A549 (cell line): Measurements from ENCODE around the gene PIK3CD. TPM values are rescaled to one million over a fixed set of nuclear protein-coding genes. Genes with fewer than 3 reads are reported as not detected.

ENCODE experiments used
- ATAC-seq, 2 experiments: fragments of 200-7000 bp in 1 of 2; fragments of >200 bp in 1 of 2; cut with Nextera tagmentation in 1 of 2; cut with Tn5 transposase in 1 of 2; 3 replicates each; pipeline versions ENCODE4 v1.8.0 to v1.9.1; 2018 to 2020; ENCODE audit warnings: mild to moderate bottlenecking in 1 of 2, moderate library complexity in 1 of 2
- CTCF ChIA-PET: fragments of 300-600 bp; sonication (Branson Sonifier 250); formaldehyde crosslinking; extraction: SDS; loops from one replicate; lab custom pipeline; 2021; ENCODE audit warnings: antibody characterized with exemption, inconsistent platforms; lab: Yijun Ruan, JAX
- POLR2A ChIA-PET: fragments of 350-600 bp; formaldehyde crosslinking; extraction: SDS; loops from one replicate; lab custom pipeline; 2021; ENCODE audit warnings: antibody characterized with exemption, inconsistent platforms; lab: Yijun Ruan, JAX
- DNase-seq, 2 experiments: peaks; one replicate each; pipeline versions ENCODE4 v3.0.0 to v3.0.0-alpha.2; 2011 to 2016; ENCODE audit warnings: low read depth in 1 of 2, low spot score in 1 of 2
- FAIRE-seq: peaks from 2 replicates; lab custom pipeline; 2011; peaks lifted over from hg19 to GRCh38; lab: Jason Lieb, UNC
- H3K27ac ChIP-seq, 2 experiments: fragments of >200 bp; sonication (Bioruptor Twin); formaldehyde crosslinking; 3 replicates each; pipeline ENCODE4 v1.5.1; 2016 to 2017
- H3K4me1 ChIP-seq: fragments of >200 bp; sonication (Bioruptor Twin); formaldehyde crosslinking; 3 replicates; pipeline ENCODE4 v1.6.1; 2016
- H3K4me2 ChIP-seq: fragments of >200 bp; sonication (Bioruptor Twin); formaldehyde crosslinking; 3 replicates; pipeline ENCODE4 v1.6.1; 2016
- H3K4me3 ChIP-seq: fragments of >200 bp; sonication (Bioruptor Twin); formaldehyde crosslinking; 3 replicates; pipeline ENCODE4 v1.5.1; 2016
- H3K9me3 ChIP-seq: fragments of >200 bp; sonication (Bioruptor Twin); formaldehyde crosslinking; 3 replicates; pipeline ENCODE4 v1.6.1; 2016
- CBX2 ChIP-seq: fragments of 200-600 bp; sonication (generic); IDR thresholded peaks from 2 replicates; pipeline ENCODE4 v1.6.1; 2016; ENCODE audit warnings: low read depth, mild to moderate bottlenecking, borderline replicate concordance
- CHD2 ChIP-seq: fragments of 150-350 bp; IDR thresholded peaks from 2 replicates; pipeline ENCODE4 v1.6.1; 2014; ENCODE audit warnings: low read length; ENCODE audit not compliant: partially characterized antibody
- CHD4 ChIP-seq: fragments of 200-600 bp; sonication (generic); IDR thresholded peaks from 2 replicates; pipeline ENCODE4 v1.6.1; 2016; ENCODE audit warnings: antibody characterized with exemption, mild to moderate bottlenecking, borderline replicate concordance
- E2F6 ChIP-seq: IDR thresholded peaks from 2 replicates; pipeline ENCODE4 v1.6.1; 2012; ENCODE audit warnings: low read depth, borderline replicate concordance
- EHMT2 ChIP-seq: fragments of 200-600 bp; sonication (generic); IDR thresholded peaks from 2 replicates; pipeline ENCODE4 v1.6.1; 2016; ENCODE audit warnings: antibody characterized with exemption, low read depth, mild to moderate bottlenecking, moderate library complexity
- ELK1 ChIP-seq: fragments of 150-350 bp; IDR thresholded peaks from 2 replicates; pipeline ENCODE4 v1.6.1; 2014; ENCODE audit warnings: low read depth, mild to moderate bottlenecking, low read length
- HES2 ChIP-seq: fragments of >200 bp; sonication (Bioruptor Twin); formaldehyde crosslinking; IDR thresholded peaks from 2 replicates; pipeline ENCODE4 v1.6.1; 2016
- HOXB13 ChIP-seq: fragments of 250-450 bp; sonication (Bioruptor Pico); IDR thresholded peaks from 2 replicates; pipeline ENCODE4 v1.5.0; 2020; ENCODE audit warnings: low read depth, mild to moderate bottlenecking, moderate library complexity
- KDM5A ChIP-seq: fragments of 200-600 bp; sonication (generic); IDR thresholded peaks from 2 replicates; pipeline ENCODE4 v1.6.1; 2016; ENCODE audit warnings: antibody characterized with exemption, mild to moderate bottlenecking
- MYC ChIP-seq: IDR thresholded peaks from 2 replicates; pipeline ENCODE4 v1.6.1; 2012; ENCODE audit warnings: mild to moderate bottlenecking, inconsistent platforms, low read length, improper control_type of control experiment, borderline replicate concordance
- NR3C1 ChIP-seq: fragments of >200 bp; sonication (Bioruptor Twin); formaldehyde crosslinking; IDR thresholded peaks from 3 replicates; pipeline ENCODE4 v1.6.1; 2017
- RARB ChIP-seq: fragments of 250-450 bp; sonication (Bioruptor Pico); IDR thresholded peaks from 2 replicates; pipeline ENCODE4 v1.8.0; 2021; ENCODE audit warnings: mild to moderate bottlenecking, moderate library complexity
- REST ChIP-seq: fragments of 200-600 bp; sonication (generic); IDR thresholded peaks from 2 replicates; pipeline ENCODE4 v1.6.1; 2016; ENCODE audit warnings: antibody characterized with exemption, mild to moderate bottlenecking, moderate library complexity
- ZNF302 ChIP-seq: fragments of 250-450 bp; sonication (Bioruptor Pico); IDR thresholded peaks from 2 replicates; pipeline ENCODE4 v1.9.0; 2021; ENCODE audit warnings: inconsistent platforms, mild to moderate bottlenecking, moderate library complexity
- WGBS: methylation state at CpG from one replicate; pipeline ENCODE4 v1.1.6; 2017; ENCODE audit errors: missing lambda C conversion rate; 5-methylcytosine and 5-hydroxymethylcytosine counted together
- polyA plus RNA-seq, 4 experiments: library from polyadenylated mRNA; depleted of rRNA in 3 of 4; stranded (reverse); fragments of >200 nt; fragmentation: RNase III in 1 of 4; extraction: RNeasy Plus Mini Kit Qiagen cat#74134 plus additional on column Dnase treatment in 1 of 4; gene quantifications; 2 replicates in 3 of 4; 3 replicates in 1 of 4; pipeline ENCODE4 v1.2.3, GENCODE V29; 2011 to 2017

The PIK3CD gene
- polyA plus RNA-seq, 2 of the 4 experiments (the other 2 are of a cell fraction), result 2.4 to 3.5 TPM

GRCh38 chr1:9774712-9775679 is 123.5 kb downstream of the PIK3CD start:
- peak in 1 of 2 experiments; percentile 47; a peak in 1 of 6 replicates for ATAC-seq
- no peak overlapping the region for H3K4me3 ChIP-seq
- 92% methylated on average over 20 of the region's 20 CpGs for WGBS
- H3K4me1 ChIP-seq, result no peaks in the 10 kb centered on the region
- DNase-seq, result no peak
- no peak overlapping the region for H3K27ac ChIP-seq
- H3K9me3 ChIP-seq, result no peaks in the 10 kb centered on the region
- POLR2A ChIA-PET, result no interaction called here
- H3K4me2 ChIP-seq, result no peak overlapping the region
- CTCF ChIA-PET, result interaction anchor here (0.6 to 1.1 kb wide), 2 partner anchors 14 to 124 kb away, joined by 3 read pairs; partner anchors contain the start of gene PIK3CD
- TF ChIP-seq KDM5A, result no peak
- no peak for TF ChIP-seq REST
- TF ChIP-seq ZNF302 (CRISPR knock-in tag), result no peak
- TF ChIP-seq MYC, result no peak
- no peak for TF ChIP-seq CHD4
- TF ChIP-seq E2F6, result no peak
- TF ChIP-seq RARB (CRISPR knock-in tag), result no peak
- no peak for TF ChIP-seq NR3C1
- TF ChIP-seq CHD2, result no peak
- TF ChIP-seq HOXB13 (CRISPR knock-in tag), result no peak
- no peak for TF ChIP-seq EHMT2
- no peak for FAIRE-seq

- TF ChIP-seq ELK1 (no peak), CHD4 (no peak), CBX2 (no peak), HOXB13 (CRISPR knock-in tag) (no peak), HES2 (no peak)
- H3K9me3 ChIP-seq, result no peaks in the 10 kb centered on the region
- no peak overlapping the region for H3K27ac ChIP-seq
- H3K4me1 ChIP-seq, result no peaks in the 10 kb centered on the region
- POLR2A ChIA-PET, result no interaction called here
- CTCF ChIA-PET, result interaction anchor here (0.6 to 1.0 kb wide), 3 partner anchors 39 to 150 kb away, joined by 3 read pairs; no protein-coding TSS in a partner anchor
- DNase-seq, result no peak
- no peak overlapping the region for H3K4me2 ChIP-seq
- ATAC-seq, result no peak
- WGBS, result 83% methylated on average over 1 of the region's 2 CpGs
- H3K4me3 ChIP-seq, result no peak overlapping the region
- FAIRE-seq, result no peak
Measured at GRCh38 chr1:9776685-9777084, 125.2 kb downstream of the PIK3CD start.

Other genes with a start within 250 kb of the PIK3CD start
- gene SLC25A33, start 112.3 kb upstream of the PIK3CD start, polyA plus RNA-seq (2011; rRNA removed), result 3.9 and 4.9 TPM in 2 replicates
- 3.1 to 3.2 TPM (median 3.2 TPM) in 3 replicates for gene SLC25A33, start 112.3 kb upstream of the PIK3CD start, polyA plus RNA-seq (2017; fragmentation: RNase III; extraction: RNeasy Plus Mini Kit Qiagen cat#74134 plus additional on column Dnase treatment)
- 1.9 and 2.1 TPM in 2 replicates for gene TMEM201, start 62.8 kb upstream of the PIK3CD start, polyA plus RNA-seq (2011; rRNA removed)
- gene TMEM201, start 62.8 kb upstream of the PIK3CD start, polyA plus RNA-seq (2017; fragmentation: RNase III; extraction: RNeasy Plus Mini Kit Qiagen cat#74134 plus additional on column Dnase treatment), result 8.0 to 8.7 TPM (median 8.6 TPM) in 3 replicates
- gene CLSTN1, start 172.2 kb downstream of the PIK3CD start, polyA plus RNA-seq (2011; rRNA removed), result 27.3 and 42.9 TPM in 2 replicates
- gene CLSTN1, start 172.2 kb downstream of the PIK3CD start, polyA plus RNA-seq (2017; fragmentation: RNase III; extraction: RNeasy Plus Mini Kit Qiagen cat#74134 plus additional on column Dnase treatment), result 50.8 to 57.5 TPM (median 56.1 TPM) in 3 replicates